Breast epithelium (tissue), 4 donors: Measurements from ENCODE around the gene NCOA1. TPM values are rescaled to one million over a fixed set of nuclear protein-coding genes. Genes with fewer than 3 reads are reported as not detected.

Experiments used
- DNase-seq, 2 donors: peaks; one replicate each; pipeline ENCODE4 v3.0.0-alpha.2; 2019; ENCODE audit warnings: low spot score in 2 of 2
- H3K27ac ChIP-seq, 2 donors: fragments of 200-600 bp; sonication (generic) in 1 of 2; one replicate each; pipeline ENCODE4 v1.5.1; 2016 to 2019; ENCODE audit warnings: mild to moderate bottlenecking in 1 of 2
- H3K27me3 ChIP-seq, 2 donors: fragments of 200-600 bp; sonication (generic) in 1 of 2; one replicate each; pipeline versions ENCODE4 v1.5.1 to v1.6.0; 2017 to 2019; ENCODE audit warnings: control low read depth in 1 of 2, mild to moderate bottlenecking in 1 of 2
- H3K36me3 ChIP-seq: fragments of 200-600 bp; one replicate; pipeline ENCODE4 v1.5.1; 2019
- H3K4me1 ChIP-seq, 2 donors: fragments of 200-600 bp; sonication (generic); one replicate each; pipeline ENCODE4 v1.5.1; 2016 to 2019; ENCODE audit warnings: control low read depth in 1 of 2
- H3K4me3 ChIP-seq, 3 donors: fragments of 200-600 bp; sonication (generic); 1 replicate in 2 of 3; 2 replicates in 1 of 3; pipeline ENCODE4 v1.5.1; 2016 to 2019; ENCODE audit warnings: mild to moderate bottlenecking in 3 of 3, moderate library complexity in 2 of 3
- H3K9me3 ChIP-seq, 2 donors: fragments of 200-600 bp; sonication (generic) in 1 of 2; one replicate each; pipeline ENCODE4 v1.5.1; 2016 to 2019; ENCODE audit warnings: control low read depth in 1 of 2
- CTCF ChIP-seq, 3 donors: fragments of 450-650 bp; IDR thresholded peaks; one replicate each; pipeline ENCODE4 v1.5.1; 2016 to 2017; ENCODE audit warnings: antibody characterized with exemption in 3 of 3, mild to moderate bottlenecking in 3 of 3, moderate library complexity in 3 of 3
- POLR2A ChIP-seq: fragments of 450-650 bp; IDR thresholded peaks from one replicate; pipeline ENCODE4 v1.6.1; 2016; ENCODE audit warnings: antibody characterized with exemption, mild to moderate bottlenecking, moderate library complexity
- POLR2AphosphoS5 ChIP-seq, 3 donors: sonication (generic); formaldehyde crosslinking; IDR thresholded peaks; one replicate each; pipeline ENCODE4 v1.6.1; 2017; ENCODE audit warnings: antibody characterized with exemption in 3 of 3
- intact Hi-C: fragments of 100-400 bp; cut with DNase I; formaldehyde crosslinking; loops from one replicate; pipeline ENCODE4 v1.15.1; 2023; ENCODE audit warnings: low total_unique reads
- total RNA-seq, 3 donors: library from RNA; depleted of rRNA; stranded (reverse); fragments of >200 nt; gene quantifications; one replicate each; pipeline ENCODE4 v1.1.0, GENCODE V29; 2016

NCOA1 gene
- total RNA-seq, 3 donors from 2014 or later, result 66.4 to 83.4 (median 69.2) TPM

- Histone ChIP-seq H3K4me3 (no peak overlapping the region), H3K27ac (no peak overlapping the region), H3K4me1 (no peaks in the 10 kb centered on the region), H3K27me3 (no peaks in the 10 kb centered on the region), H3K36me3 (no peaks in the 10 kb centered on the region), H3K9me3 (no peaks in the 10 kb centered on the region)
- TF ChIP-seq POLR2AphosphoS5 (IDR thresholded peaks at IDR 0.05) (no peak), POLR2A (no peak), CTCF (IDR thresholded peaks at IDR 0.05) (no peak)
- intact Hi-C loops, result no loop called here
- no peak for DNase-seq
These were observed 315.6 kb downstream of the NCOA1 start for GRCh38 chr2:24806661-24807036.

- intact Hi-C loops, result no loop called here
- H3K27ac ChIP-seq, result no peak overlapping the region
- H3K36me3 ChIP-seq, result no peaks in the 10 kb centered on the region
- no peak overlapping the region for H3K4me3 ChIP-seq
- H3K27me3 ChIP-seq, result no peaks in the 10 kb centered on the region
- H3K9me3 ChIP-seq, result no peaks in the 10 kb centered on the region
- DNase-seq, result no peak
- H3K4me1 ChIP-seq, result no peaks in the 10 kb centered on the region
- no peak for TF ChIP-seq CTCF (IDR thresholded peaks at IDR 0.05)
- no peak for TF ChIP-seq POLR2AphosphoS5 (IDR thresholded peaks at IDR 0.05)
- TF ChIP-seq POLR2A, result no peak
These were observed 318.4 kb downstream of the NCOA1 start for GRCh38 chr2:24809316-24810007.

GRCh38 chr2:24813691-24814137 is 322.7 kb downstream of the NCOA1 start:
- DNase-seq, result peak in 1 of 2 donors; percentile 7
- no peak overlapping the region for H3K27ac ChIP-seq

GRCh38 chr2:24814516-24814915 is 323.5 kb downstream of the NCOA1 start:
- TF ChIP-seq CTCF (IDR thresholded peaks at IDR 0.05) (no peak), POLR2AphosphoS5 (IDR thresholded peaks at IDR 0.05) (no peak), POLR2A (no peak)
- no peak for DNase-seq
- no peaks in the 10 kb centered on the region for H3K9me3 ChIP-seq
- no peak overlapping the region for H3K4me3 ChIP-seq
- H3K27me3 ChIP-seq, result no peaks in the 10 kb centered on the region
- peaks cover 1% of the 10 kb centered on the region for H3K36me3 ChIP-seq
- H3K4me1 ChIP-seq, result no peaks in the 10 kb centered on the region
- H3K27ac ChIP-seq, result no peak overlapping the region
- intact Hi-C loops, result no loop called here

More at GRCh38 chr2:24813691-24814137, 322.7 kb downstream of the NCOA1 start:
- no peaks in the 10 kb centered on the region for H3K27me3 ChIP-seq
- no peaks in the 10 kb centered on the region for H3K36me3 ChIP-seq
- no peak for TF ChIP-seq CTCF (IDR thresholded peaks at IDR 0.05)
- no peak for TF ChIP-seq POLR2A
- TF ChIP-seq POLR2AphosphoS5 (IDR thresholded peaks at IDR 0.05), result no peak
- H3K9me3 ChIP-seq, result no peaks in the 10 kb centered on the region
- no peak overlapping the region for H3K4me3 ChIP-seq
- intact Hi-C loops, result no loop called here
- H3K4me1 ChIP-seq, result no peaks in the 10 kb centered on the region

- Histone ChIP-seq H3K4me3 (no peak overlapping the region), H3K27ac (no peak overlapping the region), H3K27me3 (no peaks in the 10 kb centered on the region), H3K36me3 (peaks cover 3% of the 10 kb centered on the region), H3K4me1 (no peaks in the 10 kb centered on the region), H3K9me3 (no peaks in the 10 kb centered on the region)
- no peak for TF ChIP-seq POLR2A
- no peak for TF ChIP-seq CTCF (IDR thresholded peaks at IDR 0.05)
- no peak for TF ChIP-seq POLR2AphosphoS5 (IDR thresholded peaks at IDR 0.05)
- intact Hi-C loops, result no loop called here
- DNase-seq, result peak in 1 of 2 donors; percentile 3
These were observed 324.1 kb downstream of the NCOA1 start for GRCh38 chr2:24815171-24815570.
